Middle frontal gyrus (tissue), 1 donor: ENCODE measurements around the gene MFAP4.
"Not testable (repeated sequence)": the region's sequence is repeated elsewhere in the genome, so short reads cannot be mapped to it uniquely, and the experiment has no call there.

ENCODE experiments used
- DNase-seq: peaks from one replicate; pipeline ENCODE4 v3.0.0-alpha.2; 2015; ENCODE audit warnings: low spot score; ENCODE audit errors: extremely low spot score

Gene MFAP4

DNA sequence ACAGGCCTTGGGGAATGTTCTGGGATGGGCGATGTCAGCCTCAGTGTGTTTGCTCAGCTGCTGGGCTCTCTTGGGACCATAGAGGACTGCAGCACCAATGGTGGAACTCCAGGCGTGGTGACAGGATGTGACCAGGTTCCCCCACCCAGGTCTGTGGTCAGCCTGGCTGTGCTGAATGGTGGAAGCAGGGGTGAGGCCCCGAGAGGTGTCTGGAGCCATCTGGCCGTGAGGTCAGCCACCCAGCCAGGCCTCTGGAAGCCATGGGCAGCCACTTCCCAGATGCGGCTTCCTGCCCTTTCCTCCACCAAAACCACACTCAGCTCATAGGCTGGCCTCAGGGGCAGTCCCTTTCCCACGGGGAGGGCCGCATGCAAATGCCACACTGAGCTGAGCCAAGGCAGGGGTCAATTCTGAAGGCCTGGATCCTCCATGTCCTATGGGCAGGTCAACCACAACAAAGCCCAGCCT is 16.5 kb downstream of the MFAP4 start:
- DNase-seq, result no peak

DNA sequence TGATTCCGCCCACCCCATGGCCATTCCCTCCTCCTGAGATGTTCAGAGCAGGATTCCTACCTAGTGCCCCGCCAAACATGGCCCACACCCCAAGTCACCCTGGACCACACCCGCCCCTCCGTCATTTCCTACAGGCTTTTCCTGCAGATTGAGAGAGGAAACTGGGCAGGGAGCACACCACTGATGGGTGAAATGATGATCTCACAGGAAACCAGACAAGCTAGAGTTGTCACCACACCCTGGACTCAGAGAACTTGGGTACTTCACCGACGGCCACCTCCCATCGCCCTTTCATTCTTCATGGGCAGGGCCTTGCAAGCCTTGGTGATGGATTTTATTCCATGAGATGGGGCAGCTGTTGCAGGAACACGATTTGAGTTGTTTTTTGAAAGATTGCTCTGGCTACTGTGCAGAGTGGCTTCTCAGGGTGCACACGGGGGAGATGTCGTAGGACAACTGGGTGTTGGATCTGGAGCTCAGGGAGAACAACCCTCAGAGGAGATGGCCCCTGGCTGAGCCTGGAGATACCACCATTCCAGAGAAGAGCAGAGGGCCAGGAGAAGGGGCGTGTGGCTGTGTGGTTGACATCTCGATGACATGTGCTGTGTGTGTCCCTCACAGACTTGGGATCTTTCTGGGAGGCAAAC is 17.0 kb downstream of the MFAP4 start:
- DNase-seq, result no peak

DNA sequence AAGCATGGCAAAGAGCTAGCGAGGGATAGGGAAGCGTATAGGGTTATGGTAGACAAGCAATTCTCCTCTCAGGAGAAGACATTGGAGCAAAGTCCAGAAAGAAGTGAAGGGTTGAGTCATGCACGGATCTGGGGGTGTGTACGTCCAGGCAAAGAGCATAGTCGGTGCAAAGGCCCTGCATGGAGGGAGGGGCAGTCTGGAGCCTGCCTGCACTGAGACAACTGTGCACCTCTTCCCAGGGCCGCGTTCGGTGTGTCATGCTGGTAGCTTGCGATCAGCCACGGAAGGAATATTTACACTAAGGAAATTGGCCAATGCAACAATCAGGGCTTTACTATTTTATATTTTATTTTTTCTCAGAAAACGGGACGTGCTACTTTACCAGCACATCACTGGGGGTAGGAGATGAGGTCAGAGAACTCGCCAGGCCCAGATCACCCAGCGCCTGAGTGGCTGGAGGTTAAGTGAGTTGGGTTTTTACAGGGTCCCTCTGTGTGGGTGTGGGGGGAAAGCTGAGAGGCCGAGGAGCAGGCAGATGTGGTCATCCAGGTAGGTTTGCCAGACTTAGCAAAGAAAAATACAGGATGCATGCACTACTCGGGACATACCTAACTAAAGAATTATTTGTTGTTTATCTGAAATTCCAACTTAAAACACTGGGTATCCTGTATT is 17.7 kb downstream of the MFAP4 start:
- no peak for DNase-seq

DNA sequence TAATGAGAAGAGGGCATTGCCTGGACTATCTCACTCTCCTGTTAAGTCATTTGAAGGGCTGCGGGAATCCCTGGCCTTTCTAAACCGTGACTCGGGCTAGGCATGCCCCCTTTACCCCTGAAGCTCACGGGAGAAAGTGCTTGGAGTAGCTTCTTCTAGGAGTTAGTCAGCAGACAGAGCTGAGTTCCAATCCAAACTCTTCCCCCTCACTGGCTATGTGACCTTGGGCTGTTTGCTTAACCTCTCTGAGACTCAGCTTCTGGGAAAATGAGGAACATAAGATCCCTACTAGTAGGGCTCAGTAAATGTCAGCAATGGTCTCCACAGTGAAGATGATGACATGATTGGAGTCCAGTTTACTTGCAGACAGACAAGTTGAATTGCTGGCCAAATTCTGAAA is 18.8 kb downstream of the MFAP4 start:
- no peak for DNase-seq

DNA sequence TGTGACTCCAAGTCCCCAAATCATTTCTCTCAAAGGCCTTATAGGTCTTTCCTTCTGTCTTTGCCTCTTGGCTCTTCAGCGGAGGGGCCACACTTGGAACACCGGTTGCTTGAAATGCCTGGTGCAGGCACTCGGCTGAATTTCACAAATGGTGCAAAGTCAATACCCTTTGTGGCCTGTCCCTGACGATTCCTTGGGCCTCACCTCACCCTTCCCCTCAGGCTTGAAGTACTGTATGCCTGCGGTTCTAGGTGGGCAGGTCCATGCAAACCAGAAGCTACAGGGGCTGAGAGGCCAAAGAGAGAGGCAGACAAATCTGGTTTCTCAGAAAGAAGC is 20.4 kb downstream of the MFAP4 start:
- DNase-seq, result no peak

DNA sequence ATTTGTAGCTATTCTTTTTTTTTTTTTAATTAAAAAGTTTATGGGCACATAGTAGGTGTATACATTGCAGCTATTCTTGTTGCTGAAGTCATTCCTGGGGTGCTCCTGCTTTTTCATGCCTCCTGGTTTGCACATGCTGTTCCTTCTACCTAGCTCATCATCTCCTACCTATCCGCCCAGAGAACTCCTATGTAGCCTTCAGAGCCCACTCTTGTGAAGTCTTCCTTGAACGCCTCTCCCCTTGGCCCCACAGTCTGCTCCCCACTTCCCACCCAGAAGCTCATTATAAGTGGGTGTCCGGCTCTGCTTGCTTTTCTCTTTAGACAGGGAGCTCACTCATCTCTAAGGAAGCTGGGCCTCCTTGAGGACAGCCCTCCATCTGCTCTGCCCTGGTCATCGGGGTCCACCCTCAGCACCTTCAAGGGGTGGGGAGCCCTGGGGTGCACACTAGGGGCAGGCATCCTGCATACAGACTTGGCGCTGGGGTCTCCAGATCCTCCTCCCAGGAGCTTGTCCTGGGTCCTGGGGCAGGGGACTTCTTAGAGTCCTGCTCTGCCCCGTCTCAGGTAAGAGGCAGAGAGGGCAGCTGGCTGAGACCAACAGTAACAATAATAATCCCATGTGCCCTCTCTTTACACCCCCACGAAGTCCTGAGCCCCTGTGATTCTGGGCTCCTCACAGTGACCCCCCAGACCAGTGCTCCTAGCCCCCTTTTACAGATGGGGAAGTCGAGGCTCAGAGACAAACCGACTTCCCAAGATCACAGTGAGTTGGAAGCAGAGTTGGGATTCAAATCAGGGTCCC is 21.0 kb downstream of the MFAP4 start:
- no peak for DNase-seq

DNA sequence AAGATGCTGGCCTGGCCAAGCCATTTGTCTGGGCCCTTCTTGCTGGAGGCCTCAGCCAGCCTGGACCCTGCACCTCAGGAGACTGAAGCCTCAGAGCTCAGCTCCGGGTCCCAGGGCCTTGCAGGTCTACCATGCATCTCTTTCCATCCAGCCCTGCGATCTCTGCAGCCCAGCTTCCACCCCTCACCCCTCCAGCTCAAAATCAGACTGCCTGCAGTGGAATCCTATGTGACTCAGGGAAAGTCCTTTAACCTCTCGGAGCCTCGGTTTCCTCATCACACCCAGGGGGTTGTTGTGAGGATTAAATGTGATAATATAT is 21.5 kb downstream of the MFAP4 start:
- DNase-seq, result no peak

DNA sequence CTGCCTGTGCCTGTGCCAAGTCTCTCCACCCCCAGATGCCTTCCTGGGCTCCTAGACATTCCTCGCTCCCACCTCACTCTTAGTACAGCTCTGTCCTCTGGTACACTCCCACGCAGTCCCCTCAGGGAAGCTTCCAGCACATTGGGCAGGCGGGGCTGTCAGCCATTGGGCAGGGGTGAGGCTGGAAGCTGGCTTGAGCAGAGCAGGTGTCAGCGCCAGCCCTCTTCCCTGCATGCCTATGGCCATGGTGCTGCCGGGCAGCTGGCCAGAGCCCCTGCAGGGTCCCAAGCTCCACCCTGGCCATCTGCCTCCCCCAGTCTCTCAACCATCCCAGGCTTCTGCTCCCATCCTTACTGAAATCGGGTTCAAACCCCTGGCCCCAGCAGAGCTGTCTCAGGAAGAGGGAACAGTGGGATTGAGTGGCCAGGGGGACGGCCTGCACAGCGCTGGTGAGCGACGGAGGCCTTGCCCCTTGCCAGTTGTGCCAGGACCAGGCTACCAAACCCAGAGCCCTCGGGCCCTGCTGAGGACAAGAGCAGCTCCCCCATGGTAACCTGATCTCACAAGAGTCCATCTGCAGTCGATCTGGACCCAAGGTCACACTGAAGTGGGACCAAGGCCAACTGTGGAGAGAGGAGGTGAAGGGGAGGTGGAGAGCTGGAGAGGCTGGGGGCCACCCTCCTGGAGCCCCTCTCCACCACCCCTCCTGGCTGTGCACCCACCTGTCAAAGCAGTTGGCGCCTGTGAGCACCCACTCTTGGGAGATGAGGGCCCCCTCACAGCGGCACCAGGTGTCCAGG is 22.1 kb downstream of the MFAP4 start:
- DNase-seq, result peak; percentile 58

DNA sequence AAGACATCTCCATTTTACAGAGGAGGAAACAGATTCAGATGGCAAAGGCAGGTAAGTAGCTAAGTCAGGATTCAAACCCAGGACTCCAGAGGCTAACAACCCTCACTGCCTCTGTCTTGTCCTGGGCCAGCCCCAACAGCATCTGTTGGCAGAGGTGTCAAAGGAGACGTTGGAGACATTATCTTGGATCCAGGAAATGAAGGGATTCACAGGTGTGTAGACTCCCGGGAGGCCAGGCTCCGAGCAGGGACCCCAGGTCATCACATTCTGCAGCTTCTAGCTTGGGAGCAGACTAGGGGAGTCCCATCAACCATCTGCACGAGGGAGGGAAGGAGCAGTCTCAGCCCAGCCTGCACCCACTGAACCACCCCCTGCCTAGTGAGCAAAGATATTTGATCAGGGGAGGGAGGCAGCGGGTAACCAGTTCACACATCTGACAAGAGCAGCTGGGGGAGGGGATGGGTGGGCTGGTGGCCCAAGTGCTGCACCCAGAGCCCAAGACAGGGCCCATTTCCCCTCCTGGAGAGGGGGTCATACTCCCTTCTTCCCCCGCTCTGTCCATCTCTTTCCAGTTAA is 23.4 kb downstream of the MFAP4 start:
- no peak for DNase-seq

DNA sequence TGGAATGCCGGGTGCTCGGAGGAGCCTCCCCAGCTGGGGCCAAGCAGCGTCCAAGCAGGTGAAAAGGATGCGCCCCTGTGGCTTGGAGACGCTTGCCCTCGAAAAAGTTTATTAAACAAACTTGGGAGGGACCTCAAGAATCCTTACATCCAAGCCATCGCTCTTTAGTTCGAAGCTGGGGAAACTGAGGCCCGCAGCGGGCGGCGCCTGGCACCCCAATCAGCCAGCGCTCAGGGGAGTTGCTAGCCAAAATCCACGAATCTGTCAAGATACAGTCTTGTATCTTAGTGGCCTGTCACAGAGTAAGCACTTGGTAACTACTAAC is 23.9 kb downstream of the MFAP4 start:
- DNase-seq, result no peak

DNA sequence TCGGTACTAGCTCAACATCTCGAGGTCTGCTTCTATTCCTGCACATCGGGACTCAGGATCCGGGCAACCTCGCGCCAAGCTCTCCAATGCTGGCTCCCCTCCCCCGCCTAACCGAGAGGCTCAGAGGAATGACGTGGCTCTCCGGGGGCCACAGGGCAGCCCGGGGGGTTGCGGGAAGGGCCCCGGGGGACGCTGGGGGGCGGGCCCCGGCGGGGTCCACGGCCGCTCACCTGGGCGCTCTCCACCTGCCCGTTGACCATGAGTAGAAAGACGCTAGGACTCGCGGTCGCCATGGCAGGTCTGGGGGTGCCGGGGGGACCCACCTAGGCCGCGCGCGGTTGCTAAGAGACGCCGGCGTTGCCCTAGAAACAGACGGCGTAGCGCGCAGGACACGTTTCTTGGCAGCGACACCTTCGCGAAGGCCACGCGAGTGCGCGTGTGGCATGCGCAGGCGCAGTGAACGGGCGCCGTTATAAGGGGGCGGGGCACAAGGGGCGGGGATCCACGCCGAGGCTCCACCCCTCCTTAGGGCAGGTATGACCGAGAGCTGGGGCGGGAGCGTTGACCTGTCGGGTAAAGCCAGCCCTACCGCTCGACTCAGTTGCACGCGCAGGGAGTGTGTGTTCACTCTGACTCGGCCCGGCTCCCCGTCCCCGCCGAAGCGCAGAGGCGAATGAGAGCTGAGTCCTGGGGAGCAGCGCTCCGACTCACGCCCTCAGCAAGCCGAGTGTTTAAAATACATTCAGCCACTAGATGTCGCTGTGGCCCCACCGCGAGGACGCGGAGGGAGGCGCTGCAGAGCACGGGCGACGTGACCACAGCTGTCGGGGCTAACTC is 24.5 kb downstream of the MFAP4 start, which contains the start of gene B9D1:
Gene B9D1 (minus strand): TSS at position 447 of the 837 bp plus-strand sequence. CDS start 154 bp downstream, at position 293.
- DNase-seq, result peak; percentile 89

DNA sequence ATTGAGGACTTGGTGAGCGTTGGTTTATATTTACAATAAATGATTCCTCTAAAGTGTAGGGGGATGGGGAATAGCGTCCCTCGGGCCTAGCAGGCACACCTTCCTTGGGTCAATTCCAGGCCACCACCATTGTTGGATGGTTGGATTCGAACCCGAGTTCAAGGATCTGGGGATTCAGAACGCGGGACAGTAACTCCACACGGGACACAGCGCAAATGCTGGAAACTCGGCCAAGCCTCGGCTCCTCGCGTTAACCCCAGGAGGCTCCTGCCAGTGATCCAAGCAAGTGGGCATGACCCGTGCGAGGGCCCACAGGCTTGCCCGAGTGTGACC is 25.1 kb downstream of the MFAP4 start:
- DNase-seq, result no peak

DNA sequence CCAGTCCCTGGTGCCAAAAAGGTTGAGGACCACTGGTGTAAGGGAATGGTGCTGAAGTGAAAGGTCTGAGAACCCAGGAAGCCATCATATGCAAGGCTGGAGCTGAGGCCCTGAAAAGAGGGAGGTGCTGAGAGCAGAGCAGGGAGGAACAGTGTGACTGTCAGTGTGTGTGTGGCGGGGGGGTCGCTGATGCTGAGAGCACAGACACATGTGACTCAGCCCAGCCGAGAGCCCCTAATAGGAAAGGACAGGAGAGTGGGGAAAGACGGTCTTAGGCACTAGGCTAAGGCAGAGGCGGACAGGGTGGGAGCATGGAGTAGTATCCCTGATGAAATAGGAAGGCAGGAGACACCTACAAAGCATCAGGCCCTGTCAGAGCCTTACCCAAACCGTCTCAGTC is 25.7 kb downstream of the MFAP4 start:
- no peak for DNase-seq

DNA sequence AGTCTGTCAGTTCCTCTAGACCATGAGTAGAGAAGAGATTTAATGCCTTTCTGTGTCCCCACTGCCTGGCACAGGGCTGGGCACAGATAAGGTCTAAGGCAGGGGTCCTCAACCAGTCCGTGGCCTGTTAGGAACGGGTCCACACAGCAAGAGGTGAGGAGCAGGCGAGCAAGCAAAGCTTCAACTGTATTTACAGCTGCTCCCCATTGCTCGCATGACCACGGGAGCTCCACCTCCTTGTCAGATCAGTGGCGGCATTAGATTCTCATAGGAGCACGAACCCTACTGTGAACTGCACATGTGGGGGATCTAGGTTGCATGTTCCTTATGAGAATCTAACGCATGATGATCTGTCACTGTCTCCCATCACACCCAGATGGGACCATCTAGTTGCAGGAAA is 26.2 kb downstream of the MFAP4 start:
- no peak for DNase-seq

DNA sequence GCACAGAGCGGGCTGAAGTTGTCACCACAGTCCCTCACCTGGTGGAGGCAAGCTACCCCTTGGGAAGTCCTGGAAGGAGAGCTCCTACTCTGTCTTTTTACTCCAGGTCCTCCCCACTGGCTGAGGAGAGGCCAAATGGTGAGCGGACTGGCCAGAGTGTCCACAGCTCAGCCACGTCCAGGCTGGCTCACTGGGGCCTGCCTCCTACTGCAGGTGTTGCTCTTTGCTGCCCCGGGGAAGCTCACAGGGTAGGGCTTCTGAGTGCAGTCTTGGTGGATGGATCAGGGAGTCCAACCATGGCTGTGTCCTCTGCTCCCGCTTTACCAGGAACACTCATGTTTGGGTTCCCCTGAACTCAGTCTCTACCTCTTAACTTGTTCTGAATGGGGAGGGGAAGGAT is 27.1 kb downstream of the MFAP4 start:
- no peak for DNase-seq

DNA sequence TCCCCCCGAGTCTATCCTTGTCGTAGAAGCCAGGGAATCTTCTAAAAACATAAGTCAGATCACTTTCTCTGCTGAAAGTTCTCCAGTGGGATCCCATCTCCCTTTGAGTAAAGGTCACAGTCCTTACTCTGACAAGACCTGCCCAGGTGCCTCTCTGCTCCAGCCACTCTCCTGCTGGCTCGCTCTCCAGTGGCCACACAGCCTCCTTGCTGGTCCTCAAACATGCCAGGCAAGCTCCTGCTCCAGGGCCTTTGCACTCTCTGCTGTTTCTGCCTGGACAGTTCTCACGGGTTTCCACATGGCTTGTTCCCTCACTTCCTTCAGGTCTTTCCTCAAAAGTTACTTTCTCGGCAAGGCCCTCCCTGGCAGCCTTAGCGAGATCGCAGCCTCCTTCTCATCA is 27.8 kb downstream of the MFAP4 start:
- no peak for DNase-seq

DNA sequence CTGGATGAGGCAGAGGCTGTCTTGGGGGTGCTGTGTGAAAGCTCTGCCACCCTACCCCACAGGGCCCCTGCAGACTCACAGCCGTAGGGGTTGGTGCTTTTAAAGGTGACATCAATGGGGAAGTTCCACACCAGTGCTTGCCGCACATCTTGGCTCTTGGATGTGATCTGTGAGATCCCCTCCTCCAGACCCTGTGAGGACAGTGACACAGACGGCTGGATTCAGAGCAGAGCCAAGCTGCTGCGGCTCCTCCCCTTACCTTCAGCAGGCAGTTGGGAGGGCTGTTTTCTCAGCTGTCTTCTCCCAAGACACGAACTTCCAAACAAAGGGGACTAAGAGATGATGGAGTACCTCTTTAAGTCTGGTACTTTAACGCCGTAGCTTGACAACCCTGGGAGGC is 29.2 kb downstream of the MFAP4 start:
- DNase-seq, result no peak

DNA sequence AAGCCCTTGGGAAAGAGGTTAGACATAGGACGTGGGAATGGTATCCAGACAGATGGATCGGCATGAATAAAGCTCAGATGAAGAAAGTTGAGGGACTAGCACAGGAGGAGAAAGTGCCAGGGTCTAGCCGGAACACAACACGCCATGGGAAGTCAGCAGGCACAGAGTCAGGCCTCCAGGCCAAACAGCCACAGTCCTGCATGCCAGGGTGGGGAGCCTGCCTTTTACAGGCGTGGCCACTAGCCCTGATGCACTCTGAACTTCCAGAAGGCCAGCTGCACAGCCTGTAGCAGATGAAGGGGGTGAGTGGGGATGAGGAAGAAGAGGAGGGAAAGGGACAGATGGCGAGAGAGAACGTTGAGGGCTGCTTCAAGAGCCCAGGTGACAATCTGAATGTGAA is 29.6 kb downstream of the MFAP4 start:
- no peak for DNase-seq

DNA sequence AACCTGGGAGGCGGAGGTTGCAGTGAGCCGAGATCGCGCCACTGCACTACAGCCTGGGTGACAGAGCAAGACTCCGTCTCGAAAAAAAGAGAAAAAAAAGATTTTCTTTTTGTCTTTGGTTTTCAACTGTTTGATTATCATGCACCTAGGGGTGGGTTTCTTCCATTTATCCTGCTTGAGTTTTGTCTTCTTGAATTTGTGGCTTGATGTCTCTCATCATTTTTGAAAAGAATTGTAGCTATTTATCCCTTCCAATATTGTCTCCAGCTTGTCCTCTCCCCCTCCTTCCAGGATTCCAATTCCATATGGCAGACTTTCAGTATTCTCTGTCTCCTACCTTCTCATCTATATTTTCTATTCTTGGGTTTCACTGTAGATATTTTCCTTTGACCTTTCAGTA is 32.2 kb downstream of the MFAP4 start:
- DNase-seq, result no peak

DNA sequence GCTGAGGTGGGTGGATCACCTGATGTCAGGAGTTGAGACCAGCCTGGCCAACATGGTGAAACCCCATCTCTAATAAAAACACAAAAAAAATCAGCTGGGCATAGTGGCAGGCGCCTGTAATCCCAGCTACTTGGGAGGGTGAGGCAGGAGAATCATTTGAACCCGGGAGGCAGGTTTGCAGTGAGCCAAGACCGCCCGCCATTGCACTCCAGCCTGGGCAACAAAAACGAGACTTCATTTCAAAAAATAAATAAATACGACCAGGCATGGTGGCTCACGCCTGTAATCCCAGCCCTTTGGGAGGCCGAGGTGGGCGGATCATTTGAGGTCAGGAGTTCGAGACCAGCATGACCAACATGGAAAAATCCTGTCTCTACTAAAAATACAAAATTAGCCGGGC is 33.6 kb downstream of the MFAP4 start:
- not testable (repeated sequence) for DNase-seq

DNA sequence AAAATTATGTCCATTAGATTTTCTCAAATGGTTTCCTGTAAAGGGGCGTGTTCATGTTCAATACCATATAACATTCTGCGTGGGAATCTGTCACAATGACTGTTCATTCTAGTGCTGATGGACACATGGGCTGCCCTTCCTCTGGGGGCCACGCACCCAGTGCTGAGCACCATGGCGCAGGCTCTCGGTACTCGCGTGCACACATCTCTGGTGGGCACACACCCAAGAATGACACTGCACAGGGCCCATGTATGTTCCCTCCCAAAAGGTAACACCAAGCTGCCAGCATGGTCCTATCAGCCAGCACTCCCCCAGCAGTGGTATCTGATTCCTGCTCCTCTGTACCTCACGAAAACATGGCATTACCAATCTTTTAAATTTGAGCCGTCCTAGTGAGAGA is 38.2 kb downstream of the MFAP4 start:
- DNase-seq, result no peak
